Measurements from ENCODE around the gene LCNL1.

Gene LCNL1

DNA sequence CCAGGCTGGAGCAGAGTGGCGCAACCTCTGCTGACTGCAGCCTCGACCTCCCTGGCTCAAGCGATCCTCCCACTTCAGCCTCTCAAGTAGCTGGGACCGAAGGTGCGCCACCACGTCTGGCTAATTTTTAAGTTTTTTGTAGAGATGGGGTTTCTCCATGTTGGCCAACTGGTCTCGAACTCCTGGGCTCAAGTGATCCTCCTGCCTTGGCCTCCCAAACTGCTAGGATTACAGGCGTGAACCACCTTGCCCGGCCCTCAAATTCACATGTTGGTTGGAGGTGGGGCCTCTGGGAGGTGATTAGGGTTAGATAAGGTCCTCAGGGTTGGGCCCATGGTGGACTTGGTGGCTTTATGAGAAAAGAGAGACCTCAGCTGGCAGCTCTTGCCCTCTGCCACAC, 20.6 kb upstream of the LCNL1 start:
- H3K4me3 ChIP-seq (ENCODE audit: extremely low read depth, insufficient read depth, low read length, poor library complexity, severe bottlenecking), result no peak overlapping the region
- H3K9me3 ChIP-seq (ENCODE audit: control insufficient read depth, low read length), result no peaks in the 10 kb centered on the region
- peaks cover 3% of the 10 kb centered on the region for H3K4me1 ChIP-seq (ENCODE audit: control insufficient read depth, insufficient read depth, low read length, poor library complexity, severe bottlenecking)
- H3K27ac ChIP-seq (ENCODE audit: low read depth, low read length, severe bottlenecking), result no peak overlapping the region
- 94 to 98% methylated on average over 7 to 9 of the region's 9 CpGs for WGBS, 2 experiments (ENCODE audit: insufficient coverage in 2 of 2)
- no peaks in the 10 kb centered on the region for H3K36me3 ChIP-seq (ENCODE audit: control insufficient read depth, insufficient read depth, low read length)

GRCh38 chr9:136962701-136963248, 20.0 kb upstream of the LCNL1 start:
- no peaks in the 10 kb centered on the region for H3K9me3 ChIP-seq (ENCODE audit: control insufficient read depth, low read length)
- H3K4me3 ChIP-seq (ENCODE audit: extremely low read depth, insufficient read depth, low read length, poor library complexity, severe bottlenecking), result no peak overlapping the region
- 97 to 100% methylated on average over 4 to 6 of the region's 11 CpGs for WGBS, 2 experiments (ENCODE audit: insufficient coverage in 2 of 2)
- H3K4me1 ChIP-seq (ENCODE audit: control insufficient read depth, insufficient read depth, low read length, poor library complexity, severe bottlenecking), result peaks cover 3% of the 10 kb centered on the region
- no peaks in the 10 kb centered on the region for H3K36me3 ChIP-seq (ENCODE audit: control insufficient read depth, insufficient read depth, low read length)
- no peak overlapping the region for H3K27ac ChIP-seq (ENCODE audit: low read depth, low read length, severe bottlenecking)

DNA sequence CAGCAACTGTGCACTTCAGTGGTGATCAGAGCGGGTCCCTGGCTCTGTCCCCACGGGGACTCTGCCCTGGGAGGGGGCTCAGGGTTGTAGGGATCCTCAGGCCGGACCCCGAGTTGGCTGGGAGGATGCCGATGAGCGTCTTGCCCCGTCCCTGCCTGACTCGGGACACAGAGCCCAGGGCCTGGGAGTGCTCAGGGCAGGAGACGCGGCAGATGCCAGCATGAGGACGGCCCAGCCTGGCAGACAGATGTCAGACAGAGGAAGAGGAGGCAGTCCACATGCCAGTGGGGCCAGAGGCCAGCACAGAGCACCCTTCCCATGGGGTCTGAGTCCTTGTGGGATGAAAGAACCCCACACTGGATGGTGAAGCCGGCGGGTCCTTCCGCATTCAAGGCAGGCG, 19.5 kb upstream of the LCNL1 start:
- Histone ChIP-seq H3K27ac (ENCODE audit: low read depth, low read length, severe bottlenecking) (no peak overlapping the region), H3K4me1 (ENCODE audit: control insufficient read depth, insufficient read depth, low read length, poor library complexity, severe bottlenecking) (peaks cover 3% of the 10 kb centered on the region), H3K9me3 (ENCODE audit: control insufficient read depth, low read length) (no peaks in the 10 kb centered on the region), H3K36me3 (ENCODE audit: control insufficient read depth, insufficient read depth, low read length) (no peaks in the 10 kb centered on the region), H3K4me3 (ENCODE audit: extremely low read depth, insufficient read depth, low read length, poor library complexity, severe bottlenecking) (no peak overlapping the region)
- 91 to 94% methylated on average over 15 of the region's 15 CpGs for WGBS, 2 experiments (ENCODE audit: insufficient coverage in 2 of 2)

- WGBS, 2 experiments (ENCODE audit: insufficient coverage in 2 of 2), result 72 to 90% methylated on average over 3 to 8 of the region's 12 CpGs
- no peak overlapping the region for H3K27ac ChIP-seq (ENCODE audit: low read depth, low read length, severe bottlenecking)
- H3K9me3 ChIP-seq (ENCODE audit: control insufficient read depth, low read length), result no peaks in the 10 kb centered on the region
- H3K36me3 ChIP-seq (ENCODE audit: control insufficient read depth, insufficient read depth, low read length), result no peaks in the 10 kb centered on the region
- no peak overlapping the region for H3K4me3 ChIP-seq (ENCODE audit: extremely low read depth, insufficient read depth, low read length, poor library complexity, severe bottlenecking)
- H3K4me1 ChIP-seq (ENCODE audit: control insufficient read depth, insufficient read depth, low read length, poor library complexity, severe bottlenecking), result peaks cover 3% of the 10 kb centered on the region
These were observed 19.0 kb upstream of the LCNL1 start for GRCh38 chr9:136963751-136964150.

GRCh38 chr9:136964171-136964689, 18.6 kb upstream of the LCNL1 start:
- Histone ChIP-seq H3K4me1 (ENCODE audit: control insufficient read depth, insufficient read depth, low read length, poor library complexity, severe bottlenecking) (peaks cover 3% of the 10 kb centered on the region), H3K9me3 (ENCODE audit: control insufficient read depth, low read length) (no peaks in the 10 kb centered on the region), H3K27ac (ENCODE audit: low read depth, low read length, severe bottlenecking) (no peak overlapping the region), H3K36me3 (ENCODE audit: control insufficient read depth, insufficient read depth, low read length) (no peaks in the 10 kb centered on the region), H3K4me3 (ENCODE audit: extremely low read depth, insufficient read depth, low read length, poor library complexity, severe bottlenecking) (no peak overlapping the region)
- WGBS, 2 experiments (ENCODE audit: insufficient coverage in 2 of 2), result 83 to 86% methylated on average over 17 to 22 of the region's 22 CpGs

- no peak overlapping the region for H3K27ac ChIP-seq (ENCODE audit: low read depth, low read length, severe bottlenecking)
- H3K4me1 ChIP-seq (ENCODE audit: control insufficient read depth, insufficient read depth, low read length, poor library complexity, severe bottlenecking), result peaks cover 3% of the 10 kb centered on the region
- no peaks in the 10 kb centered on the region for H3K9me3 ChIP-seq (ENCODE audit: control insufficient read depth, low read length)
- no peaks in the 10 kb centered on the region for H3K36me3 ChIP-seq (ENCODE audit: control insufficient read depth, insufficient read depth, low read length)
- no peak overlapping the region for H3K4me3 ChIP-seq (ENCODE audit: extremely low read depth, insufficient read depth, low read length, poor library complexity, severe bottlenecking)
- 91 to 93% methylated on average over 18 to 24 of the region's 26 CpGs for WGBS, 2 experiments (ENCODE audit: insufficient coverage in 2 of 2)
These were observed 17.9 kb upstream of the LCNL1 start for GRCh38 chr9:136964833-136965422.

DNA sequence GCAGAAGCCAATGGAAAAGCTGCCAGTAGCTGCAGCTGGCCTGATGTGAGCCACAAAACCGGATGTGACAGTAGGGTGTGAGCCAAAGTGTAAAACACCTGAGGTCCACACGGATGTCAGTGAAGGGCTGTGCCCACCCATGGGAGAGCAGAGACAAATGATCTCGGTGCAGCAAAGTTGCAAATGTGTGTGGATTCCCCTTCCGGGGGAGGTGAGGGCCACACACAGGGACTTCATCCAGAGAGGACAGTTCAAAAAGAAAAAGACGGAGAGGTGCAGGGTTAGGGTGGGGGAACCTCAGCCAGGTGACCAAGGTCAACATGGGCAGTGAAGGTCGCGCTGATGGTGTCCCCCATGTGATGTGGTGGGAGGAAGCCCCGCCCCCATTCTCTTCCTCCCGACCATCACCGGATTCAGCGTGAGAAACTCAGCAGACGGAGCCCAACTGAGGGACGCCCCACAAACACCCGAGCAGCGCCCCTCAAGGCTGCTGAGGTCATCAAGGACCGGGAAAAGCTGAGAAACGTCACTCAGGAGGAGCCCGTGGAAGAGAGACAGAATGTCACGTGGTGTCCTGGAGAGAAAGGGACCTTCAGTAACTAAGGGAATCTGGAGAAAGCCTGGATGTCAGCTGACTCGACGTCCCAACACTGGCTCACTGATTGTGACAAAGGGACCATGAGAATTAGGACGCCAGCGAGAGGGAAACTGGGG, 16.9 kb upstream of the LCNL1 start:
- Histone ChIP-seq H3K4me3 (ENCODE audit: extremely low read depth, insufficient read depth, low read length, poor library complexity, severe bottlenecking) (no peak overlapping the region), H3K4me1 (ENCODE audit: control insufficient read depth, insufficient read depth, low read length, poor library complexity, severe bottlenecking) (peaks cover 2% of the 10 kb centered on the region), H3K9me3 (ENCODE audit: control insufficient read depth, low read length) (no peaks in the 10 kb centered on the region), H3K36me3 (ENCODE audit: control insufficient read depth, insufficient read depth, low read length) (no peaks in the 10 kb centered on the region), H3K27ac (ENCODE audit: low read depth, low read length, severe bottlenecking) (no peak overlapping the region)
- WGBS, 2 experiments (ENCODE audit: insufficient coverage in 2 of 2), result 63 to 66% methylated on average over 20 to 21 of the region's 23 CpGs

- Histone ChIP-seq H3K9me3 (ENCODE audit: control insufficient read depth, low read length) (no peaks in the 10 kb centered on the region), H3K27ac (ENCODE audit: low read depth, low read length, severe bottlenecking) (no peak overlapping the region), H3K4me3 (ENCODE audit: extremely low read depth, insufficient read depth, low read length, poor library complexity, severe bottlenecking) (no peak overlapping the region), H3K4me1 (ENCODE audit: control insufficient read depth, insufficient read depth, low read length, poor library complexity, severe bottlenecking) (no peaks in the 10 kb centered on the region), H3K36me3 (ENCODE audit: control insufficient read depth, insufficient read depth, low read length) (no peaks in the 10 kb centered on the region)
- 90 to 95% methylated on average over 15 of the region's 17 CpGs for WGBS, 2 experiments (ENCODE audit: insufficient coverage in 2 of 2)
These were observed 14.3 kb upstream of the LCNL1 start for GRCh38 chr9:136968333-136969127.

DNA sequence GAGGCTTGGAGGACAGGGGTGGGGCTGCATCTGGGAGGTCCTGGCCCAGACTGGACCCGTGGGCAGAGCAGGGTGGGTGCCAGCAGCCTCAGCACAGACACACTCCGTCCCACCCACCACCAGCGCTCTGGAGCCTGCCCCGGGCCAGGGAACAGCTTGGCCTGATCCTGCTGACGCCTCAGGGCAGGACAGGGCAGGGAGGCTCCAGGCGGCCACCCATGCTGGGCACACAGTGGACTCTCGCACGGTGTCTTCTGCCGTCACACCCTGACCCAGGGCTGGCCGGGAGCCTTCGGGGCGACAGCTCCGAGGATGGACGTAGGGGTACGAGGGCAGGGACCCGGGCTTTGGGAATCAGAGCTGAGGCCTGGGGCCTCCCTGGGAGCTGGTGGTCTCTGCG, 13.6 kb upstream of the LCNL1 start:
- WGBS, 2 experiments (ENCODE audit: insufficient coverage in 2 of 2), result 87 to 95% methylated on average over 16 to 17 of the region's 17 CpGs
- Histone ChIP-seq H3K36me3 (ENCODE audit: control insufficient read depth, insufficient read depth, low read length) (no peaks in the 10 kb centered on the region), H3K4me1 (ENCODE audit: control insufficient read depth, insufficient read depth, low read length, poor library complexity, severe bottlenecking) (no peaks in the 10 kb centered on the region), H3K4me3 (ENCODE audit: extremely low read depth, insufficient read depth, low read length, poor library complexity, severe bottlenecking) (no peak overlapping the region), H3K27ac (ENCODE audit: low read depth, low read length, severe bottlenecking) (no peak overlapping the region), H3K9me3 (ENCODE audit: control insufficient read depth, low read length) (no peaks in the 10 kb centered on the region)

- Histone ChIP-seq H3K36me3 (ENCODE audit: control insufficient read depth, insufficient read depth, low read length) (no peaks in the 10 kb centered on the region), H3K4me3 (ENCODE audit: extremely low read depth, insufficient read depth, low read length, poor library complexity, severe bottlenecking) (no peak overlapping the region), H3K4me1 (ENCODE audit: control insufficient read depth, insufficient read depth, low read length, poor library complexity, severe bottlenecking) (no peaks in the 10 kb centered on the region), H3K9me3 (ENCODE audit: control insufficient read depth, low read length) (no peaks in the 10 kb centered on the region), H3K27ac (ENCODE audit: low read depth, low read length, severe bottlenecking) (no peak overlapping the region)
- 72 to 84% methylated on average over 3 to 4 of the region's 5 CpGs for WGBS, 2 experiments (ENCODE audit: insufficient coverage in 2 of 2)
These were observed 13.0 kb upstream of the LCNL1 start for GRCh38 chr9:136969774-136970173.
